Liver (tissue), 9 donors: ENCODE data around the gene ABCA4. TPM values are rescaled to one million over a fixed set of nuclear protein-coding genes. Genes with fewer than 3 reads are reported as not detected.

Experiments used
- DNase-seq: peaks from one replicate; pipeline ENCODE4 v3.0.0-alpha.2; 2017; ENCODE audit warnings: low spot score
- H3K27ac ChIP-seq, 2 donors: one replicate each; pipeline ENCODE4 v1.7.0; 2013; ENCODE audit warnings: inconsistent platforms in 2 of 2, low read length in 2 of 2, control low read depth in 1 of 2, low read depth in 1 of 2, mild to moderate bottlenecking in 1 of 2
- H3K27me3 ChIP-seq, 4 donors: one replicate each; pipeline versions ENCODE4 v1.6.1 to v1.7.0; 2013; ENCODE audit warnings: low read length in 3 of 4, inconsistent platforms in 1 of 4, mild to moderate bottlenecking in 1 of 4, moderate library complexity in 1 of 4; ENCODE audit not compliant: control insufficient read depth in 4 of 4, insufficient read depth in 4 of 4
- H3K36me3 ChIP-seq, 4 donors: one replicate each; pipeline versions ENCODE4 v1.6.1 to v1.7.0; 2013; ENCODE audit warnings: low read length in 3 of 4, mild to moderate bottlenecking in 3 of 4, low read depth in 1 of 4, moderate library complexity in 1 of 4; ENCODE audit not compliant: control insufficient read depth in 4 of 4, insufficient read depth in 3 of 4
- H3K4me1 ChIP-seq, 4 donors: one replicate each; pipeline versions ENCODE4 v1.6.1 to v1.7.0; 2013; ENCODE audit warnings: low read length in 3 of 4, mild to moderate bottlenecking in 3 of 4, moderate library complexity in 1 of 4; ENCODE audit not compliant: control insufficient read depth in 4 of 4, insufficient read depth in 4 of 4
- H3K4me3 ChIP-seq, 3 donors: one replicate each; pipeline versions ENCODE4 v1.6.1 to v1.7.0; 2013; ENCODE audit warnings: low read length in 3 of 3, control low read depth in 1 of 3, low read depth in 1 of 3, mild to moderate bottlenecking in 1 of 3
- H3K9ac ChIP-seq, 2 donors: one replicate each; pipeline ENCODE4 v1.7.0; 2013; ENCODE audit warnings: low read length in 2 of 2, mild to moderate bottlenecking in 2 of 2, moderate library complexity in 2 of 2, control low read depth in 1 of 2, low read depth in 1 of 2
- H3K9me3 ChIP-seq, 4 donors: one replicate each; pipeline versions ENCODE4 v1.6.1 to v1.7.0; 2013; ENCODE audit warnings: low read length in 3 of 4; ENCODE audit not compliant: control insufficient read depth in 4 of 4
- CTCF ChIP-seq: fragments of 150-350 bp; IDR thresholded peaks from 2 replicates; pipeline ENCODE4 v1.5.1; 2017; ENCODE audit warnings: improper control_type of control experiment, low read depth, low read length; ENCODE audit not compliant: missing input control
- FOXA1 ChIP-seq: IDR thresholded peaks from 2 replicates; pipeline ENCODE4 v1.6.1; 2016; ENCODE audit warnings: antibody characterized with exemption
- FOXA2 ChIP-seq: IDR thresholded peaks from 2 replicates; pipeline ENCODE4 v1.6.1; 2016; ENCODE audit warnings: antibody characterized with exemption
- HNF4G ChIP-seq: IDR thresholded peaks from 2 replicates; pipeline ENCODE4 v1.6.1; 2016; ENCODE audit warnings: antibody characterized with exemption
- MAX ChIP-seq: IDR thresholded peaks from 2 replicates; pipeline ENCODE4 v1.6.1; 2016; ENCODE audit warnings: antibody characterized with exemption
- RAD21 ChIP-seq, 2 donors: IDR thresholded peaks; 2 replicates each; pipeline ENCODE4 v1.6.1; 2016; ENCODE audit warnings: antibody characterized with exemption in 2 of 2, mild to moderate bottlenecking in 2 of 2
- REST ChIP-seq: IDR thresholded peaks from 2 replicates; pipeline ENCODE4 v1.6.1; 2016; ENCODE audit warnings: antibody characterized with exemption, mild to moderate bottlenecking
- RXRA ChIP-seq, 2 donors: IDR thresholded peaks; 2 replicates each; pipeline ENCODE4 v1.6.1; 2017 to 2018; ENCODE audit warnings: antibody characterized with exemption in 2 of 2, mild to moderate bottlenecking in 1 of 2
- SP1 ChIP-seq: IDR thresholded peaks from 2 replicates; pipeline ENCODE4 v1.6.1; 2018; ENCODE audit warnings: antibody characterized with exemption, mild to moderate bottlenecking
- TAF1 ChIP-seq: conservative IDR thresholded peaks from 2 replicates; pipeline ENCODE4 v1.6.1; 2016; ENCODE audit warnings: antibody characterized with exemption, mild to moderate bottlenecking
- YY1 ChIP-seq: IDR thresholded peaks from 2 replicates; pipeline ENCODE4 v1.6.1; 2016; ENCODE audit warnings: antibody characterized with exemption, mild to moderate bottlenecking
- ZBTB33 ChIP-seq: IDR thresholded peaks from 2 replicates; pipeline ENCODE4 v1.6.1; 2016; ENCODE audit warnings: antibody characterized with exemption
- WGBS: extraction: QIAGEN DNeasy Blood & Tissue Kit; methylation state at CpG from one replicate; pipeline ENCODE4 v1.1.7; 2013; 5-methylcytosine and 5-hydroxymethylcytosine counted together
- polyA plus RNA-seq, 2 donors: library from polyadenylated mRNA; stranded (reverse) in 1 of 2; unstranded in 1 of 2; fragments of 200-250 nt in 1 of 2; fragments of >200 nt in 1 of 2; fragmentation: Nextera tagmentation in 1 of 2; extraction: Ambion mirVana in 1 of 2; gene quantifications; one replicate each; pipeline versions ENCODE4 v1.2.1 to v1.2.3, GENCODE V29; 2013 to 2015
- total RNA-seq, 2 donors: library from RNA; depleted of rRNA; stranded (reverse); fragments of >200 nt; gene quantifications; one replicate each; pipeline ENCODE4 v1.2.3, GENCODE V29; 2014
- TF ChIP-seq, protein P1 (sequence below): IDR thresholded peaks from 2 replicates; pipeline ENCODE4 v1.6.1; 2016; ENCODE audit warnings: antibody characterized with exemption
- donor health status: healthy.
- donor health status: healthy.
- donor health status: healthy.
- donor health status: healthy.
- donor health status: healthy.

Gene ABCA4
- total and polyA plus RNA-seq, 4 donors = 0.19 to 1.5 (median 0.38) TPM

- no peaks in the 10 kb centered on the region for H3K27me3 ChIP-seq
- H3K4me3 ChIP-seq = no peak overlapping the region
- H3K4me1 ChIP-seq = peaks cover 8 to 18% (median 16%) of the 10 kb centered on the region in 4 donors
- H3K27ac ChIP-seq = peak overlapping the region; percentile 87 to 91
- peak overlapping the region in 1 of 2 donors; percentile 17 for H3K9ac ChIP-seq
- WGBS = 80% methylated on average over 7 of the region's 7 CpGs
- no peak for TF ChIP-seq ZBTB33
- DNase-seq = no peak
- no peaks in the 10 kb centered on the region for H3K9me3 ChIP-seq
- no peaks in the 10 kb centered on the region for H3K36me3 ChIP-seq
These were observed 141.8 kb downstream of the ABCA4 start for GRCh38 chr1:93979040-93979717.

GRCh38 chr1:93977598-93977945 is 143.4 kb downstream of the ABCA4 start:
- Histone ChIP-seq H3K9ac (no peak overlapping the region), H3K4me3 (no peak overlapping the region), H3K27me3 (no peaks in the 10 kb centered on the region), H3K27ac (no peak overlapping the region), H3K9me3 (no peaks in the 10 kb centered on the region), H3K36me3 (no peaks in the 10 kb centered on the region), H3K4me1 (peaks cover 8 to 18% (median 16%) of the 10 kb centered on the region in 4 donors)
- no peak for TF ChIP-seq CTCF
- TF ChIP-seq HNF4G = no peak
- no peak for TF ChIP-seq MAX
- TF ChIP-seq SP1 = no peak
- TF ChIP-seq FOXA1 = no peak
- no peak for TF ChIP-seq ZBTB33
- TF ChIP-seq RAD21 (IDR thresholded peaks at IDR 0.05) = no peak
- TF ChIP-seq RXRA (IDR thresholded peaks at IDR 0.05) = no peak
- no peak for TF ChIP-seq REST
- no peak for TF ChIP-seq YY1
- TF ChIP-seq FOXA2 = no peak
- TF ChIP-seq, protein P1, sequence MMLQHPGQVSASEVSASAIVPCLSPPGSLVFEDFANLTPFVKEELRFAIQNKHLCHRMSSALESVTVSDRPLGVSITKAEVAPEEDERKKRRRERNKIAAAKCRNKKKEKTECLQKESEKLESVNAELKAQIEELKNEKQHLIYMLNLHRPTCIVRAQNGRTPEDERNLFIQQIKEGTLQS = no peak
- no peak for TF ChIP-seq TAF1
- no peak for DNase-seq
- 95% methylated on average over 1 of the region's 1 CpG for WGBS
